22Rv1 (cell line): ENCODE data around the gene LGALS3BP.

Source experiments
- CTCF ChIP-seq: fragments of 450-650 bp; IDR thresholded peaks from 2 replicates; pipeline ENCODE4 v1.5.1; 2017; ENCODE audit warnings: mild to moderate bottlenecking
- ZFX ChIP-seq: fragments of 450-650 bp; IDR thresholded peaks from 2 replicates; pipeline ENCODE4 v1.6.1; 2017; ENCODE audit warnings: antibody characterized with exemption, borderline replicate concordance

DNA sequence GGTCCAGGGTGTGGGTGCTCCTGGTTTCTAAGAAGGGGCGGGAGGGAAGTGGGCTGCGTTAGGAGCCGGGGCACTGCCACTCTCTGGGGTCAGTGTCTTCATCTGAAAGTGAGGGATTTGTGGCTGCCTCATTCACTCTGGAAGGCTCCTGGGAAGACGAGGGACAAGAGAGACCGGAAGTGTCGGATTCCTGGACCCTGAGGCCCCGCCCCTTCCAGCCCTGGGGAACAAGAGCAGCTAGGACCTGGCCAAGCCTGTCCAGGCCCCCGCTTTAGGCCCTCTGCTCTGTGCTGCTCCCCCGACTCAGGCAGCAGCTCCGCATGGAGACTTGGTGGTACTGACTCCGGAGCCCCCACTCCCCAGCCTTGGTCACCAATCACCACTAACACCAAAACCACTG lies 6.5 kb downstream of the LGALS3BP start:
- no peak for TF ChIP-seq CTCF
- TF ChIP-seq ZFX = no peak
